Activated CD4-positive, alpha-beta T cell treated with anti-CD3 and anti-CD28 coated beads, Interleukin-2, Interleukin-4, amounts not matched to agents 100 ng/mL and 50 ng/mL, durations not matched to agents 16 hours and 8 hours (primary cell): ENCODE measurements around the gene GNG13.
A peak's percentile ranks its signal among the peaks of the same experiment; 100 is the strongest.

Experiments used
- DNase-seq: peaks from one replicate; pipeline ENCODE4 v3.0.0-alpha.2; 2020; ENCODE audit warnings: low spot score

Gene GNG13

GRCh38 chr16:793414-793813, 7.1 kb downstream of the GNG13 start:
- no peak for DNase-seq

GRCh38 chr16:792221-792995, 8.1 kb downstream of the GNG13 start:
- DNase-seq: no peak

GRCh38 chr16:791131-791530, 9.4 kb downstream of the GNG13 start:
- no peak for DNase-seq

GRCh38 chr16:790086-790485, 10.4 kb downstream of the GNG13 start:
- no peak for DNase-seq

GRCh38 chr16:789191-789850, 11.2 kb downstream of the GNG13 start:
- DNase-seq: no peak

- peak; percentile 93 for DNase-seq
These were observed 12.0 kb downstream of the GNG13 start, which contains the start of gene CHTF18 for GRCh38 chr16:788399-789126. Gene CHTF18, plus strand, starts transcription at chr16:788620. Its CDS starts 65 bp downstream, at chr16:788685.

- no peak for DNase-seq
These were observed 12.5 kb downstream of the GNG13 start, which contains the start of gene RPUSD1 for GRCh38 chr16:787978-788398. Gene RPUSD1, minus strand, starts transcription at chr16:788381. Its CDS starts 644 bp downstream, at chr16:787737.

GRCh38 chr16:787321-787966, 13.1 kb downstream of the GNG13 start:
- DNase-seq: no peak

GRCh38 chr16:785563-786535, 14.7 kb downstream of the GNG13 start:
- peak; percentile 72 for DNase-seq

- DNase-seq: no peak
These were observed 16.1 kb downstream of the GNG13 start for GRCh38 chr16:784431-784830.

- no peak for DNase-seq
These were observed 17.0 kb downstream of the GNG13 start for GRCh38 chr16:783404-784161.

- DNase-seq: no peak
These were observed 17.6 kb downstream of the GNG13 start for GRCh38 chr16:782766-783403.

- DNase-seq: no peak
These were observed 18.3 kb downstream of the GNG13 start for GRCh38 chr16:782258-782657.

GRCh38 chr16:781346-782010, 19.1 kb downstream of the GNG13 start:
- DNase-seq: no peak

GRCh38 chr16:780296-780695, 20.2 kb downstream of the GNG13 start:
- DNase-seq: no peak

GRCh38 chr16:779561-779960, 21.0 kb downstream of the GNG13 start:
- DNase-seq: no peak

- DNase-seq: no peak
These were observed 21.5 kb downstream of the GNG13 start for GRCh38 chr16:778909-779527.

- DNase-seq: no peak
These were observed 22.1 kb downstream of the GNG13 start for GRCh38 chr16:778447-778846.

- no peak for DNase-seq
These were observed 22.7 kb downstream of the GNG13 start for GRCh38 chr16:777826-778225.
